PC-3 (cell line): Measurements from ENCODE around the gene AP1B1. TPM values are rescaled to one million over a fixed set of nuclear protein-coding genes. Genes with fewer than 3 reads are reported as not detected.
A peak's percentile ranks its signal among the peaks of the same experiment; 100 is the strongest.

Experiments used
- ATAC-seq: fragments of 200-7000 bp; cut with Tn5 transposase; 2 replicates; pipeline ENCODE4 v1.9.1; 2020; ENCODE audit warnings: mild to moderate bottlenecking, moderate library complexity
- BruUV-seq: library from RNA; stranded (reverse); fragments of 400-500 nt; replicated peaks from 2 replicates; lab custom pipeline; 2021; lab: Mats Ljungman, UMichigan
- CTCF ChIA-PET: fragments of 300-600 bp; sonication (Branson Sonifier 250); formaldehyde crosslinking; loops from one replicate; lab custom pipeline; 2022; ENCODE audit warnings: antibody characterized with exemption; lab: Charles Lee
- POLR2A ChIA-PET: fragments of 300-600 bp; sonication (Branson Sonifier 250); formaldehyde crosslinking; loops from one replicate; lab custom pipeline; 2022; ENCODE audit warnings: antibody characterized with exemption; ENCODE audit not compliant: unreplicated experiment; lab: Charles Lee
- DNase-seq: peaks from one replicate; pipeline ENCODE4 v3.0.0-alpha.2; 2015
- H2AFZ ChIP-seq: fragments of 300-600 bp; sonication (generic); 2 replicates; pipeline ENCODE4 v1.6.0; 2016; ENCODE audit warnings: antibody characterized with exemption, low read length
- H3F3A ChIP-seq: fragments of 300-600 bp; sonication (generic); one replicate; pipeline ENCODE4 v1.6.0; 2017; ENCODE audit warnings: antibody characterized with exemption, low read length, control low read depth, mild to moderate bottlenecking; ENCODE audit not compliant: unreplicated experiment
- H3K27ac ChIP-seq: fragments of 300-600 bp; sonication (generic); 2 replicates; pipeline ENCODE4 v1.5.1; 2016; ENCODE audit warnings: mild to moderate bottlenecking, low read length
- H3K27me3 ChIP-seq: fragments of 300-600 bp; sonication (generic); 2 replicates; pipeline ENCODE4 v1.6.1; 2016; ENCODE audit warnings: low read length, mixed read lengths
- H3K36me3 ChIP-seq: fragments of 300-600 bp; sonication (generic); 2 replicates; pipeline ENCODE4 v1.6.1; 2016; ENCODE audit warnings: low read depth, mixed run types, low read length, mixed read lengths
- H3K4me1 ChIP-seq: fragments of 300-600 bp; sonication (generic); 2 replicates; pipeline ENCODE4 v1.5.1; 2016; ENCODE audit warnings: low read length; ENCODE audit not compliant: insufficient read depth
- H3K4me2 ChIP-seq: fragments of 300-600 bp; sonication (generic); 2 replicates; pipeline ENCODE4 v1.6.0; 2016; ENCODE audit warnings: low read length
- H3K4me3 ChIP-seq: fragments of 300-600 bp; sonication (generic); 2 replicates; pipeline ENCODE4 v1.5.1; 2016; ENCODE audit warnings: mild to moderate bottlenecking, low read length, mixed read lengths
- H3K79me2 ChIP-seq: fragments of 300-600 bp; sonication (generic); 2 replicates; pipeline ENCODE4 v1.6.1; 2017; ENCODE audit warnings: low read length, mixed read lengths
- H3K9ac ChIP-seq: fragments of 300-600 bp; sonication (generic); 2 replicates; pipeline ENCODE4 v1.6.0; 2016; ENCODE audit warnings: mild to moderate bottlenecking, low read length
- H3K9me2 ChIP-seq: fragments of 300-600 bp; sonication (generic); replicated peaks from 2 replicates; pipeline ENCODE4 v1.6.1; 2016; ENCODE audit warnings: mixed run types, low read length, mixed read lengths
- H3K9me3 ChIP-seq: fragments of 300-600 bp; sonication (generic); 2 replicates; pipeline ENCODE4 v1.6.1; 2016; ENCODE audit warnings: low read length, mixed read lengths
- H4K20me1 ChIP-seq: fragments of 300-600 bp; sonication (generic); 2 replicates; pipeline ENCODE4 v1.6.1; 2016; ENCODE audit warnings: low read length, mixed read lengths
- CTCF ChIP-seq: fragments of 300-600 bp; sonication (generic); conservative IDR thresholded peaks from 2 replicates; pipeline ENCODE4 v1.5.1; 2017; ENCODE audit warnings: antibody characterized with exemption, low read depth, mild to moderate bottlenecking, low read length
- EZH2 ChIP-seq: fragments of 300-600 bp; sonication (generic); IDR thresholded peaks from one replicate; pipeline ENCODE4 v1.6.1; 2017; ENCODE audit warnings: antibody characterized with exemption, mild to moderate bottlenecking, low read length; ENCODE audit not compliant: unreplicated experiment
- EZH2phosphoT487 ChIP-seq: fragments of 300-600 bp; sonication (generic); IDR thresholded peaks from 2 replicates; pipeline ENCODE4 v1.6.1; 2018; ENCODE audit warnings: mild to moderate bottlenecking, antibody characterized with exemption, low read length, borderline replicate concordance
- intact Hi-C: fragments of 100-400 bp; cut with micrococcal nuclease; formaldehyde crosslinking; loops from 2 replicates; pipeline ENCODE4 v1.9.0; 2023
- total RNA-seq: library from RNA; depleted of rRNA; stranded (reverse); fragments of >200 nt; gene quantifications from 2 replicates; pipeline ENCODE4 v1.2.3, GENCODE V29; 2014

The AP1B1 gene
- total RNA-seq, 1 experiment from 2014 or later = 81.2 TPM

GRCh38 chr22:29308791-29309262, 79.5 kb downstream of the AP1B1 start:
- ChIA-PET POLR2A (no interaction called here), CTCF (no interaction called here)
- H3K4me2 ChIP-seq = peak overlapping the region; percentile 89
- no peaks in the 10 kb centered on the region for H3K9me2 ChIP-seq
- TF ChIP-seq EZH2phosphoT487 (no peak), CTCF (no peak), EZH2 (no peak)
- no peaks in the 10 kb centered on the region for H3K36me3 ChIP-seq
- no peaks in the 10 kb centered on the region for H3F3A ChIP-seq
- peaks cover 32% of the 10 kb centered on the region for H3K79me2 ChIP-seq
- H3K9me3 ChIP-seq = no peaks in the 10 kb centered on the region
- H3K4me1 ChIP-seq = peaks cover 37% of the 10 kb centered on the region
- no TSS peak for BruUV-seq
- H3K27me3 ChIP-seq = no peaks in the 10 kb centered on the region
- H3K9ac ChIP-seq = peak overlapping the region; percentile 89
- peak overlapping the region; percentile 79 for H3K4me3 ChIP-seq
- H4K20me1 ChIP-seq = no peaks in the 10 kb centered on the region
- H2AFZ ChIP-seq = no peak overlapping the region
- ATAC-seq (peak; percentile 44), DNase-seq (peak; percentile 76)
- intact Hi-C loops = loop anchor here (5.0 kb wide), 1 partner anchor 38 kb away; no protein-coding TSS in a partner anchor
- peak overlapping the region; percentile 97 for H3K27ac ChIP-seq

GRCh38 chr22:29308148-29308790, 80.1 kb downstream of the AP1B1 start:
- ATAC-seq (peak; percentile 2; the same call in 1 of the 2 replicates), DNase-seq (no peak)
- H4K20me1 ChIP-seq = no peaks in the 10 kb centered on the region
- H3K9me2 ChIP-seq = no peaks in the 10 kb centered on the region
- H3K27me3 ChIP-seq = no peaks in the 10 kb centered on the region
- 0 out of 2 replicates have a peak overlapping the region, but pooled peaks have one; percentile 29 for H2AFZ ChIP-seq
- H3K79me2 ChIP-seq = peaks cover 32% of the 10 kb centered on the region
- no peaks in the 10 kb centered on the region for H3K36me3 ChIP-seq
- ChIA-PET POLR2A (no interaction called here), CTCF (no interaction called here)
- H3K4me2 ChIP-seq = peak overlapping the region; percentile 89
- no peak for TF ChIP-seq EZH2phosphoT487
- no peaks in the 10 kb centered on the region for H3K9me3 ChIP-seq
- no peaks in the 10 kb centered on the region for H3F3A ChIP-seq
- BruUV-seq = no TSS peak
- peak overlapping the region; percentile 79 for H3K4me3 ChIP-seq
- peak overlapping the region; percentile 89 for H3K9ac ChIP-seq
- H3K4me1 ChIP-seq = peaks cover 37% of the 10 kb centered on the region
- intact Hi-C loops = loop anchor here (5.0 kb wide), 1 partner anchor 39 kb away; no protein-coding TSS in a partner anchor
- H3K27ac ChIP-seq = peak overlapping the region; percentile 97

GRCh38 chr22:29307596-29308147, 80.7 kb downstream of the AP1B1 start:
- 0 out of 2 replicates have a peak overlapping the region, but pooled peaks have one; percentile 29 for H2AFZ ChIP-seq
- ChIA-PET CTCF (no interaction called here), POLR2A (no interaction called here)
- peak overlapping the region; percentile 79 for H3K4me3 ChIP-seq
- intact Hi-C loops = loop anchor here (2.0 to 5.0 kb wide), 2 partner anchors 39 to 40 kb away; partner anchors contain the start of gene EWSR1
- TSS peak; percentile 22 for BruUV-seq
- ATAC-seq (no peak), DNase-seq (peak; percentile 18)
- H4K20me1 ChIP-seq = no peaks in the 10 kb centered on the region
- H3K79me2 ChIP-seq = peaks cover 32% of the 10 kb centered on the region
- H3K9ac ChIP-seq = peak overlapping the region; percentile 89
- H3K27me3 ChIP-seq = no peaks in the 10 kb centered on the region
- H3K9me3 ChIP-seq = no peaks in the 10 kb centered on the region
- no peaks in the 10 kb centered on the region for H3F3A ChIP-seq
- H3K4me2 ChIP-seq = peak overlapping the region; percentile 89
- H3K9me2 ChIP-seq = no peaks in the 10 kb centered on the region
- H3K4me1 ChIP-seq = peaks cover 37% of the 10 kb centered on the region
- TF ChIP-seq EZH2 = no peak
- TF ChIP-seq EZH2phosphoT487 = no peak
- TF ChIP-seq CTCF = no peak
- H3K36me3 ChIP-seq = no peaks in the 10 kb centered on the region
- peak overlapping the region; percentile 97 for H3K27ac ChIP-seq
